B cell (primary cell): ENCODE measurements around the gene GRB10.

ENCODE experiments used
- CTCF ChIP-seq: fragments of 200-600 bp; IDR thresholded peaks from one replicate; pipeline ENCODE4 v1.8.0; 2022; ENCODE audit warnings: antibody characterized with exemption, mild to moderate bottlenecking
- EZH2 ChIP-seq: IDR thresholded peaks from 2 replicates; pipeline ENCODE4 v1.6.1; 2012; ENCODE audit warnings: borderline replicate concordance, low read depth, mild to moderate bottlenecking, moderate library complexity, low read length; ENCODE audit not compliant: insufficient read depth, poor library complexity, severe bottlenecking

DNA sequence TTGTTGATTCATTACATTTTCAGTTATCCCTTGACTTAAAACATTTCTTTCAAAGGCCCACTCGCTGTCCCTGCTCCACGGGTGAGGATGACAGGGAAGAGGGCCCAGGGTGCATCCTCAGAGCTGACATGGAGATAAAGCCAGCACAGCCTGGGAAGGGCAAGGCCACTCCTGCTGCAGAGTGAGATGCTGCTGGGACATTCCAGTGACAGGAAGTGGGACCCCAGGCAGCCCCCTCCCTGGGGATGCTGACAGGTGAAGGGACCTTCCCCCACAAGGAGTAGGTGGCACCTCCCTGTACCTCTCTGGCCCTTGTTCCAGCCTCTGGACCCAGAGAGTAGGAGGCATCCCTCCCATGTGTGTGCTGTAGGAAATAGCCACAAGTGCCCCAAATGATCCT, 119.7 kb downstream of the GRB10 start:
- TF ChIP-seq CTCF (no peak), EZH2 (no peak)
